G401.6 (cell line): ENCODE measurements around the gene SLC7A10.
A peak's percentile ranks its signal among the peaks of the same experiment; 100 is the strongest.
"Not testable (repeated sequence)": the region's sequence is repeated elsewhere in the genome, so short reads cannot be mapped to it uniquely, and the experiment has no call there.

Source experiments
- FAIRE-seq: peaks from 2 replicates; lab custom pipeline; 2012; peaks lifted over from hg19 to GRCh38; lab: Jason Lieb, UNC

Gene SLC7A10

DNA sequence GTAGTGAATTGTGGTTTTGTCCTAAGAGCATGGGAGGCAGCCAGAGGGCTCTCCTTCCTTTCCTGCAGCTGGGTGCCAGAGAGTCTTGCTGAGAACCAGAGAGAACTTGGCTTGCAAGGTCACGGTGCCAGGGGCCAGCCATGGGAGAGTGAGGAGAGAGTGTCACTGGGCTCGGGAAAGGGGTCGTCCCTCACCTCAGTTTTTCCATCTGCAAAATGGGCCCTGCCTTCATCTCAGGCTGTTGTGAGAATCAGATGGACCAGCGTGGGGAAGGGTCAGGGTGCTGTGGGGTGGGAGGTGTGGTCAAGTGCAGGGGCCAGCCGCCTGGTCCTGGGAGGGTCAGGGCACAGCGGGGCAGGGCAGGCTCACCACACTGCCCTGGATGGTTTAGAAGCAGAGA, 24.2 kb downstream of the SLC7A10 start:
- no peak for FAIRE-seq

DNA sequence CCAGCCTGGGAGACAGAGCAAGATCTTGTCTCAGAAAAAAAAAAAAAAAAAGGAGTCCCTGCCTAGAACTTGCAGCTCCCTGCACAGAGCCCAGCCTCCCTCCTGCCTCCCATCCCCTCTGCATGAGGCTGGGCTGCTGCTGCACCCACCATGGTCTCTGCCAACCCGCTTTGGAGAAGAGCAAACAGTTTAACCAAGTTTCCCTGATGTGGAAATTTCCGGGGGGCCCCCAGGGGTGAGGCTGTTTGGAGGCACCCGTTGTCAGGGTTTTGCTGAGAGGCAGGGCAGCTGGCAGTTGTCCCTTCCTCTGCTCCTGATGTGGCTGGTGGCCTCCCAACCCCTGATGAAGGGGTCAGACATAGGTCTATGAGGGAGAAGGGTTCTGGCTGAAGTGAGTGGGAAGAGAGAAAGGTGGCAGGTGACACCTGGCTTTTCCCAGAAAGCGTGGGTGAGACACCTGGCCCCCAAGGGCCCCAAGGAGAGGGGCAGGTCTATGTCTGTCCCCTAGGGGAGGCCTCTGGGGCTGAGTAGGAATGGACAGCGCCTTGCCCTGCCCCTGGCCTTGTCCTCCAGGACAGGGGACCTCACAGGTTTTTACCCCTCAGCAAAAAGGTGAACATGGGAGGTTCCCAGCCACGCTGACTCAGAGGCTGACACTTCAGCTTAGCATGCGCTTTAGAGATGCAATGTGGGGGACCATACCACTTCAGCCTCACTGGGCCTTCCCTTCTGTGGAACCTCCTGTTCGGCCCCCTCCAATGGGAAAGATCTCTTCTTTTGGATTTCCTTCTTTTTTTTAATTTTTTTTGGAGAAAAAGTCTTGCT, 26.0 kb downstream of the SLC7A10 start:
- no peak for FAIRE-seq

DNA sequence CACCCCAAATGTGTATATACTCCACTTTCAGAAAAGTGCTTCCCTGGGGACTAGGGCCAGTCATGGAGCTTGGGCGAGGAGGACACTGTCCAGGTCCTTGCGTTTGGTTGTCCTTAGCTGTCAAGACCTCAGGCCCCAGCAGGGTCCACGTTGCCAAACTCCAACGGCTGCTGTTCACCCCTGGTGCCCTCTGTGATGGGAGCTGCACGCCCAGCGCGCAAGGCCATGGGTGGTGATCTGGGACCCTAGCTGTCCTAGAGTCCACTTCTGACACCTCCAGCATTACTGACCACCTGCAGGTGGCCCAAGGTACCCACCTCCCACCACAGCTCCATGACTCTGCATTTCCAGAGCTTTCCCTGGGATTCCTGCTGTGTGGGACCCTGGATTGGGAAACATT, 27.5 kb downstream of the SLC7A10 start:
- FAIRE-seq = no peak

DNA sequence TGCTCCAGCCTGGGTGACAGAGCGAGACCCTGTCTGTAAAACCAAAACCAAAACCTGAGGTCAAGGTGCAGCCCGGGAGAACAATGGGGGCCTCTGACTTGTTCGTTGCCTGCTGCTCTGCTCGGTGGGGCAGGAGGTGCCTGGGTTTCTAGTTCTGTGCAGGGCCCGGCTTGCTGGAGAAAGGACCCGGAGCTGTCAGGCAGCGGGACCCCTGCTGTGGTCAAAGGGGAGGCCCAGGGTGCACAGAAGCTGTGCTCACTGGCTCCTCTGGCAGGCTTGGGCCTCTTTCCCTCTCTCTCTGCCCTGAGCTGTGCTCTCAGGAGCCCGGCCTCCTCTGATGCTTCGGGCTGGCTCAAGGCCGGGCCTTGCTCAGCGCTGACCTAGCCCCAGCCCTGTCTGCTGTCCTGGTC, 28.1 kb downstream of the SLC7A10 start:
- no peak for FAIRE-seq

DNA sequence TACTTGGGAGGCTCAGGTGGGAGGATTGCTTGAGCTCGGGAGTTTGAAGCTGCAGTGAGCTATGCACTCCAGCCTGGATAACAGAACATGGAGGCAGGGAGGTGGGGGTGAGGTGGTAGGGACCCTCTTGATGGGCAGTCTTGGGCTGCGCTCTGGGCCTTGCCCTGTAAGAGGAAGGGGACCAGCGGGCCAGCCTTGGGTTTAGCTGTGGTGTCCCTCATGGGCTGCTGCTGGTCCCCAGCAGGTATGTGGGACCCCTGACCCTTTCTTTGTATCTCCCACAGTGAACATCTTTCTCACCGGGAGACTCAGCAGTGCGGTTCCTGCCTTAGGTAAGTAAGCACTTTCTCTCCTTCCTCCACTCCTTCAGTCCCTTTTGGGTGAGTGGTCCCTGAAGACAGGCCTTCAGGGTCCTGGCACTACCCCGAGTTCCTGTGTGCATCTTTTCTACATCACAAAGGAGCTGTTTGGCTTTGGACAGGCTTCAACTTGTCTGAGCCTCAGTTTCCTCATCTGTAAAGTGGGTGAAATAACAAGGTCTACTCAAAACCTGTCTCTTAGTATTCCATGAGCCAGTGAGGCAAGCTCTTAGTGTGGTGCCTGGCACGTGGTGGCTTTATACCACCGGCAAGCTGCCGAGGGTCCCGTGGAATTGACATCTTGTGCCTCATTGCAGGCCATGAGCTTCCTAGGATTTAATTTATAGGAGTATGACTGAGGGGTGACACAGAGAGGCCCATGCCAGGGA, 29.0 kb downstream of the SLC7A10 start:
- FAIRE-seq = no peak

DNA sequence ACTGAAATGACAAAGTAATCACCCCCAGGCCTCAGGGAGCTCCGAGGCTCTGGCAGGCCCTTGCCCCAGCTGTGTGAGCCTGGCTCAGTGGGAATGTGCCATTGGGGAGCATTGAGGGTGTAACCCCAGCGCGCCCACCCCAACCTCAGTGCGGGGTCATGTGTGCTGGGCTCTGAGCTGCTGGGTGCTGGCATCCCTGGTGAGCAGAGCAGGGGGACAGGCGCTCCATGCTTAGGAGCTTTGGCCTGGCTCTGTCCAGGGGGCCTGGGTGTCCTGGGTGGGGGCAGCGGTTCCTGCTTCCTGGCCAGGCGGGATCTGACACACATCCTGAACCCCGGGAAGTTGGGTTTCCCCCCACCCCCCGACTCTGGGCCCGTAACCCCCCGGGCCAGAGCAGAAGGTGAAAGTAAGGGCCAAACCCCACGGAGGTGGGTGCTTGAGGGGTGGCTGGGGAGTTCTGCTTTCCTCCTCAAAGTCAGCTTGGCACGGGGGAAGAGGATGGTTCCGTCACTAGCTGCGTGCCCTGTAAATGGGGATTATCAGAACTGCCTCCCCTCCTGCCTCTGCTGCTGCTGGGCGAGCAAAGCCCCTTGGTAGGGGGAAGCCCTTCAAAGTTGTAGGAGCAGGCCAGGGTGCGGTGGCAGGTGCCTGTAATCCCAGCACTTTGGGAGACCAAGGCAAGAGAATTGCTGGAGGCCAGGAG, 29.9 kb downstream of the SLC7A10 start:
- no peak for FAIRE-seq

DNA sequence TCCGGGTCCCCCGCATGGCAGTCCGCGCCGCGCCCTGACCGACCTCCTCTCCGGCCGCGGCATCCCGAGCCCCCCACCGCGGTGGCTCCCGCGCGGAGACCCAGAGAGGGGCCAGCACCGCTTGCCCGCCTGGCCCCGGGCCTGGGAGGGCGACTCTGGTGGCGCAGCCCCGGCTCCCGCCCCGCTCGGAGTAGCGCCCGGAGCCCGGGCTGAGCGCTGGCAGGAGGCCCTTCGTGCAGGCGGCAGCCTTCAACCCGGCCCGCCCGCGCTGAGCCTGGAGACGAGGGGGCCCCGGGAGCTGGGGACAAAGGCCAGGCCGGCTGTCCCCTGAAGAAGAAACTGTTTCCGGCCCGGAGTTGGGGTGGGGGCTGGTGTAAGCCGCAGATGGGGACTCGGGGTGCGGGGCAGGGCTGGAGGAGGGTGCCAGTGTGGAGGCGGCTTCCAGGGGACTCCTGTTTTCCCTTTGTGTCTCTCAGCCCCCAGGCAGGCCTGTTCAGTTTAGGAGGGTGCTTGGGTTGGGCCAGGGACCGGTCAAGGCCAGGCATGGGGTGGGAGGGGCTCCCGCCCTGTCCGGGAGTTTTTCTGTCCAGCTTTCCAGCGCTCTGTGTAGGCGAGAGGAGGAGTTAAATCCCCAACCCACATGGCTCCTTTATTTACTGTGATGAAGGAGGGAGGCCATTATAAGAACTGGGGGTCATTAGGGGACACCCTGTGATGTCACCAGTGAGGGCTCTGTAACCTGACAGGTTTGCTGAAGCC, 30.6 kb downstream of the SLC7A10 start:
- no peak for FAIRE-seq

DNA sequence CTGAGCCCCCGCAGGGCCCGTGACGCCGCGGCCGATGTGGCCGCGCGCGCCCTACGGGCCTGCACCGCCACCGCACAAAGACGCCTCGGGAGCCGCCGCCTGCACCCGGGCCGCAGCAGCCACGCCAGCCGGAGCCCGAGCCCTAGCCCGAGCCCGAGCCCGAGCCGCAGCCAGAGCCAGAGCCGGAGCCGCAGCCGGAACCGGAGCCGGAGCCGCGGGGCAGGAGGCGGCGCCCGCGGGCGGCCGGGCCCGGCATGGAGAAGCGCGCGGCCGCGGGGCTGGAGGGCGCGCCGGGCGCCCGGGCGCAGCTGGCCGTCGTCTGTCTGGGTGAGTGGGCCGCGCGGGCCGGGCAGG, 31.1 kb downstream of the SLC7A10 start:
- no peak for FAIRE-seq

DNA sequence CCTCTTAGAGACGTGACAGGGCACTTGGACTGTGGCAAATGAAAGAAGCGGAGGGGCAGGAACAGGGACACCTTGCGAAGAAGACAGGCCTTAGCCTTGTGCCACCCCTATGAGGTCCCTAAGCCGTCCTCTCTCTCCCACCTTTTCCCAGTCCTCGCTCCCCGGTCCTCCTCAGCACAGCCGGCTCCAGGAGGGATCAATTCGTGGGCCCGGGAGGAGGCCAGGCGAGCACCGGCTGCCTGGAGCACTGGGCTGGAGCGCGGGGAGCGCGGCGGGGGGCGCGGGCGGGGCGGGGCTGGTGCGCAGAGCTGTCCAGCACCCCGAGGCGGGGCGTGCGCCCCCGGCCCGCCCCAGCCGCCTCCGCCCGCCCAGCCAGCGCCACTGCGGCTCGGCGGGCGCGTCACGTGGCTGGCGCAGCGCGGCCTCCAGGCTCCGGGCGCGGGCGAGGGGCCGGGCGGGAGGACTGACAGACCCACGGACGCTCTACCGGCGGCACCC, 31.7 kb downstream of the SLC7A10 start, which contains the start of gene LRP3:
LRP3 (plus strand) TSS at position 466 of the 498 bp plus-strand sequence. CDS start 456 bp downstream, outside the sequence.
- no peak for FAIRE-seq

DNA sequence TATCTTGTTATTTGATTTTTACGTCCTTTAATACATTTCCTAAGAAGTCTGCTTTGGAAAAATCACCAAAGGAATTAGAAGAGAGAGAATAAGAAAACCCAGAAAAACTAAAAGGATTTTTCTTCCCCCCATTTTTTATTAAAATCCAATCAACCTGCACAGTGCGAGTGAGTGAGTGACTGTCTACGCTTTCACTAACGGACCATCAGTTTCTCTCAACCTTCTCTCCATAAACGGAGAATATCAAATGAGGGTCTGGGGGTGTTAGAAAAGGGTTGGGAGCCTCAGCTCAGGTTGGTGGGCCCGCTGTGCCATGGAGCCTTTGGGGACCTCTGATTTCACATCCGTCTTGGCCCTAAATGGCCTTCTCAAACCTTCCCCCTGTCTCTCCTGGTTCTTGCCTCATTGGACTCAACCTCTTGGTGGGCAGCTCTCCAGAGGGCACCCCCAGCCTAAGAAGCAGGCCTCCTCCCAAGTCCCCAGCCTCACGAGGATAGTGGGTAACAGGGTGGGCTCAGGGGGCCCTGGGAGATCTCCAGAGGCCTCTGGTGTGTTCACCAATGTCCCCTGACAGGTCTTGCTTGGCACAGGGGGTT, 32.3 kb downstream of the SLC7A10 start:
- no peak for FAIRE-seq

DNA sequence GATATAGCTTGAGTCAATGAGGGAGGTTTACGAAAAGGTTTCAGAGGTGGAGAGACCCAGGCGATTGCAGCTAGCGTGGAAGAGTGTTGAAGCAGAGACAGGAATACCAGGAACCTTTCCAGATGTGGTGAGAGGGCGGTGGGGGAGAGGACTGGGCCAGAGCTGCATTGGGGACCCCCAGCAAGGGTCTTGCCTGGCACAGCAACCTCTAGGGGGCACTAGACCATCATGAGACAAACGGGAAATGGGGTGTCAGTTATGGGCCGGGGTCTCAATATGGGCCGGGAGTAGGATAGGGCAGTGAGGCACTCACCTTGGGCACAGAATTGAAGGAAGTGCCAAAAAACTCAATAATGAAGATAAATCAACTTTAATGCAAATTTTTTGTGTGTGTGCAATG, 33.6 kb downstream of the SLC7A10 start:
- FAIRE-seq = no peak

DNA sequence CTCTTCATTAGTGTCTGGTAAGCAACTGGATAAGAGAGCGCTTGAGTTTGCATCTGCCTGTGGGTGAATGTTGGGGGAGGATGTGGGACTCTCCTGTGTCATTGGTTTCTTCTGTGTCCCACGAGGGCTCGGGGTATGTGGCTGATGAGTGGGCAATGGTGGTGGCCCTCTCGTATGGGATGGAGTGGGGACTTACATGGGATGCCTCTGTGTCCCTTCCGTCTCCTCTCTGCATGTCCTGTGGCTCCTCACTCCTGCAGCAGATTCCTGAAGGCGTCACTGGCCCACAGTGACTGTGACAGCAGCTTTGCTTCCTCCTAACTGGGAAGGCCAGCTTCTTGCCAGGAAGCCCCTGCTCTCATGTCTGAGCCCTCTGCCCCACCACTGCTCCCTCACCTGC, 34.1 kb downstream of the SLC7A10 start:
- FAIRE-seq = no peak

DNA sequence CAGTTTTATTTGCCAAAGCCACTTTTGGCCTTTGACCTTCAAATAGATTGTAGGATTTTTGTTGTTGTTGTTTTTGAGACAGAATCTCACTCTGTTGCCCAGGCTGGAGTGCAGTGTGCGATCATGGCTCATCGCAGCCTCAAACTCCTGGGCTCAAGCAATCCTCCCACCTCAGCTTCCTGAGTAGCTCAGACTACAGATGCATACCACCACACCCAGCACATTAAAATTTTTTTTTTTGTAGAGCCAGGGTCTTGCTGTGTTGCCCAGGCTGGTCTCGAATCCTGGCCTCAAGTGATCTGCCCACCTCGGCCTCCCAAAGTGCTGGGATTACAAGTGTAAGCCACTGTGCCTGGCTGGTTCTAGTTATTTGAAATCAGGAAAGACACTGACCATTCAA, 34.6 kb downstream of the SLC7A10 start:
- FAIRE-seq = not testable (repeated sequence)

DNA sequence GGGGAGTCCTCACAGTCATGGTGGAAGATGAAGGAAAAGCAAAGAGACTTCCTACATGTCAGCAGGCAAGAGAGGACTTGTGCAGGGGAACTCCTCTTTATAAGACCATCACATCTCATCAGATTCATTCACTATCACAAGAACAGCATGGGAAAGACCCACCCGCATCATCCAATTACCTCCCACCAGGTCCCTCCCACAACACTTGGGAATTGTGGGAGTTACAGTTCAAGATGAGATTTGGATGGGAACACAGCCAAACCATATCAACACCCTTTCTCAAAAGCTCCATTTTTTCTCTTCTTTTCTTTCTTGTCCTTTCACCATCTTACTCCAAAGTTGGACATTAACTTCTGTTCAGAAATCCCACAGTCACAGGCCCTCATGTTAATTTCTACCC, 36.2 kb downstream of the SLC7A10 start:
- FAIRE-seq = no peak

DNA sequence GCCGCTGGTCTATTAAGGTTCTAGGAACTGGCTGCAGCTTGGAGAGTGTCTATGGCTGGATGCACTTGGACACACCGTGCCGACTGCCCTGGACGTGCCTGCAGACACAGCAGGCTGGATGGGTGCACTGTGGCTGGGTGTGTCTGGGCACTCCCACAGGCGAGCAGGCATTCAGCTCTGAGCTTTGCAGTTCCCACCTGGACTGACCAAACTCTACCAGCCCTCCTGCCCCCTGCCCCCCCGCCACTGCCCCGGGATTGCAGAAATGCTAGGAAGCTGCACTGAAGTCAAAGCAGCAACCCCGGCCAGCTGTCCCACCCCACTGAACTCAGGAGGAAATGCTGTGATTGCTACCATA, 38.5 kb downstream of the SLC7A10 start:
- no peak for FAIRE-seq

DNA sequence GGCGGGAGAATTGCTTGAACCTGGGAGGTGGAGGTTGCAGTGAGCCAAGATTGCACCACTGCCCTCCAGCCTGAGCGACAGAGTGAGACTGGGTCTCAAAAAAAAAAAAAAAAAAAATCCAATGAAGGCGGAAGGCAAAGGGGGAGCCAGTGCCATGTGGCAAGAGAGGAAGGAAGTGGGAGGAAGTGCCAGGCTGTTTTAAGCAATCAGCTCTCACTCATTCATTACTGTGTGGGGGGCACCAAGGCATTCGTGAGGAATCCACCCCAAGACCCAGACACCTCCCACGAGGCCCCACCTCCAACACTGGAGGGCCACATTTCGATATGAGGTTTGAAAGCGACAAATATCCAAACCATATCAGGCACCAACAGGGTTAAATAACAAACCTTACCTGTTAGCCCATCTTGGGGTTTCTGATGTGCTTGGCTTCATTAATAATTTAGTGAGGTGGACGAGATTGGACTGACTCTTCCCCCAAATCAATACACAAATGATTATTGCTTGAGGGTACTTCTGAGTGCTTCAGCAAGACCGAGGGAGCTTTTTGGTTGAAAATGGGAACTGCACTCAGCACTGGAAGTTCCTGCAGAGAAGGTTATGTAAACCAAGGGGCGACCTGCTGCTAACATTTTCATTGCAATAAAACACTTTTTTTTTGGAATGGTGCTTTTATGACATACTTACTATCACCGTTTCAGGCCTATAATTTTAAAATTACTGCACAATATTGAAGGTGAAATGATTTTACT, 39.0 kb downstream of the SLC7A10 start:
- no peak for FAIRE-seq

DNA sequence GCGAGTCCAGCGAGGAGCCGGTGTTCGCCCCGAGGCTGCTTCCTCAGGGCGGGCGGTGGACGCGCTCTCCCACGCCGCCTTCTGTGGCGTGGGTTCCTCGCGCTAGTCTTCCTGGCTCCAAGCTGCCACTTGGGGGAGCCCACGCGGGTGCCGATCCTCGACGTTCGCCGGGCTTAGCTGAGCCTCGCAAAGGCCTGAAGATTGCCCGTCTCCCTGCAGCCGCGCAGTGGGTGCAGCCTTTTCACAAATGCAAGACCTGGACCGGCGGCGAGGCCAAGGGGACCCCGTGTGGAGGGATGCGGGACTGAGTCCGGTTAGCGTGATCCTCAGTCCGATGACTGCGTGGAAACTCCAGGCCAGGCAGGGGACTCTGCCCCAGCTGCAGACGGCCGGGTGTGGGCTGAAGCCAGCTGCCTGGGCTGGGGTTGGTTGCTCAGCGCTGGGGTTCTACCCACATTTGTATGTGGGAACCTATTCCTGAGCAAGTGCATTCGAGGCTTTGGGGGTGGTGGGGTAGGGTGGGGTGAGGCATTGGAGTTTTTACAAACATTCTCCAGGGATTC, 48.2 kb downstream of the SLC7A10 start:
- FAIRE-seq = no peak

DNA sequence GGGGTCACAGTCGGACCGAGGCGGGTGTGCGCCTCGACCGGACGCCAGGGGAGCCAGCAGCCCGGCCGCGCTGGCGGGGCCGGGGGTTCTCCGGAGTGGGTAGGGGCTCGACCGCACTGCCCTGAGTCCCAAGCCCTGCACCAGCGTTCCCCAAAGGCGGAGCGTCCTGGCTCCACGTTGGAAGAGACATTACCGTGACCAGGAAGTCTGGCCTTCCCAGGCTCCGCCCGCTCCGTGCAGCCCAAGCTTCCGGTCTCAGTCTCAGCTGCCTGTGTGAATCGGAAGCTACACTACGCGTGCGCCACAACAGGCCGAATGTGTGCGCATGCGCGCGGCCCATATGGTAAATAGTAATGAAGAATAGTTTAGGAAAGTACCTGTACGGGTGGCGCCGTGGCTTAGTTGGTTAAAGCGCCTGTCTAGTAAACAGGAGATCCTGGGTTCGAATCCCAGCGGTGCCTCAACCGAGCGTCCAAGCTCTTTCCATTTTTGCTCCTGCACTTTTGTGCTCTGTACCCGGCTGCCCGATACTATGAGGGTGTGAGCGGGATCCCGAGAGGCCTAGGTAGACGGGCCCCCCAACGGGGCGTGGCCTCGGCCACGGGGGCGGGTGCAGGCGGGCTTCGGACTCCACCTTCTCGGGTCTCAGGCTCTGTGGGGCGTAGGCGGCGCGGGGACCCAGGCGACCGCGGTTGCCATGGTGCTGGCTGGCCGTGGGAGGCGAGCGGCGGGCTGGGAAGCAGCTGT, 48.8 kb downstream of the SLC7A10 start:
- peak; percentile 97 for FAIRE-seq

DNA sequence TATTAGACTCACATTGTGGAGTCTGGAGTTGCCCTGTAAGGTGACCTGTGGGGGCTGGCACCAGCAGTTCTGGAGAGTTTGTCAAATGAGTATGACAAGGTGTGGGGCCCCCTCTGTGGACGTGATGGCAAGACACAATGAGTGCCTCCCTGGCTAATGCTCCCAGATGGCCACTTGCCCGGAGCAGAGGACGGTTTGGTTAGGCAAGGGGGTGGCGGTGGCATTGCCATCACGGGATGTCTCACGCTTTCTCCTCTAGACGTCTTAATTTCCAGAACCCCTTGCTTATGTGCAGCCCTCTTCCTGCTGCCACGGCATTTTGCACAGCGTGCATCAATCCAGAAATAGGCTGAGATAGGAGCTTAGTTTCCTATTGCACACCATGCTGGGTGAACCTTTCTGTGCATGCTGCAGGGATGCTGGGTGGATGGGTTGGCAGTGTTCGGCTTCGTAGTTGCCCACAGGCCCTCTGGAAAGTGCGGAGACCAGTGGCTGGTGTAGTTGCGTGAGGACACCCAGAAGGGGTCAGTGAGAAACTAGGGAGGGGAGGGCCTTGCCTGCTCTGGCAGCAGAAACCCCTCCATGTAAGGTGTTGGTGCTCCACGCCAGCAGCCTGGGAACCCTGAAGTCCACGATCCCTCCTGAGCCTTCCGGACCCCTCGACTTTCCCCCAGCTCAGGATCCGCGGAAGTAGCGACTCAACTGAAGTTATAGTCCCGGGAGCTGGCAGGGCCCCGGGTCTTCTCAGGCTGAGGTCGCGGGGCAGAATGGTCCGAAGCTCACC, 49.6 kb downstream of the SLC7A10 start:
- no peak for FAIRE-seq
